ENCODE measurements around the gene PAX7. TPM values are rescaled to one million over a fixed set of nuclear protein-coding genes. Genes with fewer than 3 reads are reported as not detected.

The PAX7 gene
- total RNA-seq, 2 donors from 2014 or later: not detected

- H3K4me3 ChIP-seq: no peak overlapping the region
- no peaks in the 10 kb centered on the region for H3K9me3 ChIP-seq
- H3K27ac ChIP-seq: no peak overlapping the region
- TF ChIP-seq POLR2A (IDR thresholded peaks at IDR 0.05): no peak
- H3K36me3 ChIP-seq (replicated peaks in 1 of 2; ENCODE audit: insufficient read depth in 1 of 2, low read depth in 2 of 2): no peaks in the 10 kb centered on the region
- H3K27me3 ChIP-seq: no peaks in the 10 kb centered on the region
- DNase-seq (no peak), ATAC-seq (no peak)
- intact Hi-C loops (cut with DNase I): no loop called here
- WGBS, 2 donors: 45 to 80% methylated on average over 1 to 3 of the region's 3 CpGs
- H3K4me1 ChIP-seq: no peaks in the 10 kb centered on the region
Measured at GRCh38 chr1:18682375-18682774, 51.7 kb downstream of the PAX7 start.

GRCh38 chr1:18684303-18684702 is 53.7 kb downstream of the PAX7 start:
- no peak for ATAC-seq
- no peaks in the 10 kb centered on the region for H3K36me3 ChIP-seq (replicated peaks in 1 of 2; ENCODE audit: insufficient read depth in 1 of 2, low read depth in 2 of 2)
- H3K27ac ChIP-seq: no peak overlapping the region
- DNase-seq: no peak
- intact Hi-C loops (cut with DNase I): no loop called here
- no peaks in the 10 kb centered on the region for H3K27me3 ChIP-seq
- H3K4me3 ChIP-seq: no peak overlapping the region
- WGBS, 2 donors: 19 to 36% methylated on average over 16 of the region's 16 CpGs
- no peaks in the 10 kb centered on the region for H3K9me3 ChIP-seq
- TF ChIP-seq POLR2A (IDR thresholded peaks at IDR 0.05) (no peak), CTCF (IDR thresholded peaks at IDR 0.05) (no peak)
- no peaks in the 10 kb centered on the region for H3K4me1 ChIP-seq

- H3K4me1 ChIP-seq: no peaks in the 10 kb centered on the region
- TF ChIP-seq CTCF (IDR thresholded peaks at IDR 0.05): no peak
- no peak for TF ChIP-seq POLR2A (IDR thresholded peaks at IDR 0.05)
- no peaks in the 10 kb centered on the region for H3K9me3 ChIP-seq
Measured at GRCh38 chr1:18686540-18686939, 55.9 kb downstream of the PAX7 start.

GRCh38 chr1:18687273-18687672 is 56.6 kb downstream of the PAX7 start:
- WGBS, 2 donors: 63 to 67% methylated on average over 6 to 7 of the region's 7 CpGs
- ATAC-seq (no peak), DNase-seq (no peak)
- Histone ChIP-seq H3K4me3 (no peak overlapping the region), H3K9me3 (no peaks in the 10 kb centered on the region), H3K27me3 (peaks cover 0 to 3% of the 10 kb centered on the region in 2 donors), H3K4me1 (no peaks in the 10 kb centered on the region), H3K27ac (no peak overlapping the region), H3K36me3 (replicated peaks in 1 of 2; ENCODE audit: insufficient read depth in 1 of 2, low read depth in 2 of 2) (no peaks in the 10 kb centered on the region)
- TF ChIP-seq CTCF (IDR thresholded peaks at IDR 0.05) (no peak), POLR2A (IDR thresholded peaks at IDR 0.05) (no peak)
- intact Hi-C loops (cut with DNase I): no loop called here

More at GRCh38 chr1:18686540-18686939, 55.9 kb downstream of the PAX7 start:
- Histone ChIP-seq H3K4me3 (no peak overlapping the region), H3K36me3 (replicated peaks in 1 of 2; ENCODE audit: insufficient read depth in 1 of 2, low read depth in 2 of 2) (no peaks in the 10 kb centered on the region), H3K27me3 (peaks cover 0 to 3% of the 10 kb centered on the region in 2 donors), H3K27ac (no peak overlapping the region)
- no peak for ATAC-seq
- WGBS, 2 donors: 64 to 75% methylated on average over 3 of the region's 3 CpGs
- intact Hi-C loops (cut with DNase I): no loop called here
- no peak for DNase-seq

GRCh38 chr1:18691648-18692047 is 61.0 kb downstream of the PAX7 start:
- H3K4me1 ChIP-seq: no peaks in the 10 kb centered on the region
- H3K27ac ChIP-seq: no peak overlapping the region
- H3K9me3 ChIP-seq: no peaks in the 10 kb centered on the region
- ATAC-seq (no peak), DNase-seq (no peak)
- no peak overlapping the region for H3K4me3 ChIP-seq
- WGBS, 2 donors: 63 to 71% methylated on average over 19 to 20 of the region's 20 CpGs
- H3K27me3 ChIP-seq: peaks cover 0 to 3% of the 10 kb centered on the region in 2 donors
- TF ChIP-seq CTCF (IDR thresholded peaks at IDR 0.05) (no peak), POLR2A (IDR thresholded peaks at IDR 0.05) (no peak)
- no peaks in the 10 kb centered on the region for H3K36me3 ChIP-seq (replicated peaks in 1 of 2; ENCODE audit: insufficient read depth in 1 of 2, low read depth in 2 of 2)
- intact Hi-C loops (cut with DNase I): no loop called here

All from body of pancreas (tissue), 4 donors.